DND-41 (cell line): ENCODE data around the gene PDE7B.

Experiments used
- ATAC-seq: fragments of 200-7000 bp; cut with Tn5 transposase; 3 replicates; pipeline ENCODE4 v1.9.1; 2021; ENCODE audit warnings: low read depth; ENCODE audit not compliant: insufficient read depth
- DNase-seq: peaks from one replicate; pipeline ENCODE4 v3.0.0-alpha.2; 2020
- H2AFZ ChIP-seq: 2 replicates; pipeline ENCODE4 v1.6.0; 2012; ENCODE audit warnings: low read depth, low read length
- H3K27ac ChIP-seq: 2 replicates; pipeline ENCODE4 v1.5.1; 2012; ENCODE audit warnings: low read length, inconsistent platforms
- H3K27me3 ChIP-seq: fragments of 200-600 bp; sonication (generic); 2 replicates; pipeline ENCODE4 v1.6.0; 2012; ENCODE audit warnings: low read length, mild to moderate bottlenecking, inconsistent platforms; ENCODE audit not compliant: insufficient read depth, poor library complexity
- H3K36me3 ChIP-seq: 2 replicates; pipeline ENCODE4 v1.5.1; 2012; ENCODE audit warnings: low read length, inconsistent platforms; ENCODE audit not compliant: insufficient read depth
- H3K4me1 ChIP-seq: 2 replicates; pipeline ENCODE4 v1.5.1; 2012; ENCODE audit warnings: mild to moderate bottlenecking, low read length; ENCODE audit not compliant: insufficient read depth
- H3K4me2 ChIP-seq: 2 replicates; pipeline ENCODE4 v1.6.0; 2012; ENCODE audit warnings: mild to moderate bottlenecking, moderate library complexity, low read length, inconsistent platforms; ENCODE audit not compliant: insufficient read depth
- H3K4me3 ChIP-seq, 2 experiments: fragments of 200-600 bp in 1 of 2; shearing (Covaris generic) in 1 of 2; 2 replicates each; pipeline ENCODE4 v1.5.1; 2012 to 2016; ENCODE audit warnings: inconsistent platforms in 2 of 2, low read length in 2 of 2, mild to moderate bottlenecking in 2 of 2, low read depth in 1 of 2, moderate library complexity in 1 of 2
- H3K79me2 ChIP-seq: 2 replicates; pipeline ENCODE4 v1.6.0; 2012; ENCODE audit warnings: low read length, inconsistent platforms; ENCODE audit not compliant: insufficient read depth
- H3K9ac ChIP-seq: 2 replicates; pipeline ENCODE4 v1.6.0; 2012; ENCODE audit warnings: low read depth, mild to moderate bottlenecking, inconsistent platforms, low read length, moderate library complexity
- H3K9me3 ChIP-seq: 2 replicates; pipeline ENCODE4 v1.5.1; 2012; ENCODE audit warnings: low read length, moderate library complexity, mild to moderate bottlenecking, inconsistent platforms; ENCODE audit not compliant: insufficient read depth, severe bottlenecking
- H4K20me1 ChIP-seq: 2 replicates; pipeline ENCODE4 v1.6.0; 2012; ENCODE audit warnings: low read length; ENCODE audit not compliant: insufficient read depth
- EZH2 ChIP-seq: IDR thresholded peaks from 3 replicates; pipeline ENCODE4 v1.6.1; 2012; ENCODE audit warnings: borderline replicate concordance, low read depth, mild to moderate bottlenecking, moderate library complexity, low read length, inconsistent platforms; ENCODE audit not compliant: severe bottlenecking
- TF ChIP-seq, protein P1 (sequence below): IDR thresholded peaks from 2 replicates; pipeline ENCODE4 v1.5.1; 2012; ENCODE audit warnings: borderline replicate concordance, low read length, moderate library complexity, mild to moderate bottlenecking; ENCODE audit not compliant: poor library complexity, severe bottlenecking; ENCODE audit errors: extremely low read depth

Gene PDE7B

DNA sequence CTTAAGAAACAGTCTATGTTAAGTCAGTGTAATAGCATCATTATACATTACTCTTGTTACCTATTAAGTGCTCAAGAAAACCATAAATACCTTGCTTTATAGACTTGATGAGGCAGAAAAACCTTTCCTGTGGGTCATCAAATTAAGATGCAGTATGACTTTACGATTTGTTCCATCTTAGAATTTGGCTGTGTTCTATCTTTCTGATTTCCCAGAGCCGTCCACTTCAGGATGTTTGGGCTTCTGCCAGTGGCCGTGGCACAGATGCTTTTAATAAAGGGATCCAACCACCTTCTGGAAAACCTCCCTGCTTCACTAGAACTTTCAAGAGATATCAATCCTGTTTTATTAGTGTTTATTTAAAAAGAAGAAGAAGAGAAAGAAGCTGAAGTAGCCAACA is 71.2 kb downstream of the PDE7B start:
- Histone ChIP-seq H3K4me2 (no peak overlapping the region), H3K27ac (no peak overlapping the region), H3K4me3 (no peak overlapping the region), H3K36me3 (no peaks in the 10 kb centered on the region), H3K79me2 (no peaks in the 10 kb centered on the region), H2AFZ (no peak overlapping the region), H3K4me1 (no peaks in the 10 kb centered on the region), H3K27me3 (peaks cover 16% of the 10 kb centered on the region), H3K9ac (no peak overlapping the region), H3K9me3 (no peaks in the 10 kb centered on the region), H4K20me1 (no peaks in the 10 kb centered on the region)
- no peak for TF ChIP-seq EZH2
- TF ChIP-seq, protein P1, sequence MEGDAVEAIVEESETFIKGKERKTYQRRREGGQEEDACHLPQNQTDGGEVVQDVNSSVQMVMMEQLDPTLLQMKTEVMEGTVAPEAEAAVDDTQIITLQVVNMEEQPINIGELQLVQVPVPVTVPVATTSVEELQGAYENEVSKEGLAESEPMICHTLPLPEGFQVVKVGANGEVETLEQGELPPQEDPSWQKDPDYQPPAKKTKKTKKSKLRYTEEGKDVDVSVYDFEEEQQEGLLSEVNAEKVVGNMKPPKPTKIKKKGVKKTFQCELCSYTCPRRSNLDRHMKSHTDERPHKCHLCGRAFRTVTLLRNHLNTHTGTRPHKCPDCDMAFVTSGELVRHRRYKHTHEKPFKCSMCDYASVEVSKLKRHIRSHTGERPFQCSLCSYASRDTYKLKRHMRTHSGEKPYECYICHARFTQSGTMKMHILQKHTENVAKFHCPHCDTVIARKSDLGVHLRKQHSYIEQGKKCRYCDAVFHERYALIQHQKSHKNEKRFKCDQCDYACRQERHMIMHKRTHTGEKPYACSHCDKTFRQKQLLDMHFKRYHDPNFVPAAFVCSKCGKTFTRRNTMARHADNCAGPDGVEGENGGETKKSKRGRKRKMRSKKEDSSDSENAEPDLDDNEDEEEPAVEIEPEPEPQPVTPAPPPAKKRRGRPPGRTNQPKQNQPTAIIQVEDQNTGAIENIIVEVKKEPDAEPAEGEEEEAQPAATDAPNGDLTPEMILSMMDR, result no peak
- ATAC-seq (no peak), DNase-seq (no peak)

DNA sequence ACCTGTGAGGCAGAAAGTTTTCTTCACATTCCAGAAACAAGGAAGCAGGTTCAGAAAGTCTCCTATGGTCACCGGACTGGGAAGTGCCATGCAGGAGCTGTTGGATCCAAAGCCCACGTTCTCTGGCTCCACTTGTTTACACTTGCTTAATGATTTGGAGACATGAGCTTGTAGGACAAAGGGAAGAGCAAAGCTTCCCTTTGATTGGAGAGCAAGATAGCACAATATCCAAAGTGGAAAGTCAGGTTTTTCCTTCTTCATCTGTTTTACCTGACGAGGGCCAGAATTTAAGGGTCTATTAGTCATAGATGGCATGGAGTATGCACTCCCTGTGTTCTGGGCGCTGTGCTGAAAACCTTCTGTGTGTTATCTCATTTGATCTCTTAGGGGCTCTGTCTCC is 81.2 kb downstream of the PDE7B start:
- Histone ChIP-seq H3K27ac (no peak overlapping the region), H3K9ac (no peak overlapping the region)
- ATAC-seq, result no peak

DNA sequence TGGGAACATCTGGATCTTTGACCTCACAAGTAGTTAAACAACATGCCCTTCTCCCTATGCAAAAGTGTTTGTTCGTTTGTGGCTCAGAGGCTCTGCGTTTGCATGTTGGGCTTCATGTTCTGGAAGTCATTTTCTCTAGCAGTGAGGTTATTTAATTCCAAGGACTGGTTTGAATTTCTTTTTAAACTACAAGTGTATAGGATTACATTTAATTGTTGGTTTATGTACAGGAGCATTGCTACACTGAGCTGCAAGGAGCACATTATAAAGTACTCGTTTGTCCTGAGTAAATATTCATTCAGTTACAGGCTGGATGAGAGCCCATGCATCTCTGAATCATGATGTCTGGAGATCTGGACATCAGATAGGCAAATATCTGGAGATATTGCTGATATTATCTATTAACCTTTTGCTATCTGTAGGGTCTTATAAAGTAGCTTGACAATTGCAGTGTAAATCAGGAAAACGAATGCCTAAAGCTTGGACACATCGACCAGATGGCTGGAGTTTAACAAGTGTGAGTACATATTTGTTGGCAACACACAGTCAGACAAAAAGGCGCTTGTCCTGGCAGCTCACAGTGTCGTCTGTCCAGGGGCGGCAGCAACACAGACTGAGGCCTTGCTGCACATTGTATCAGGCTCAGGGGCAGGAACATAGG is 84.6 kb downstream of the PDE7B start:
- Histone ChIP-seq H2AFZ (no peak overlapping the region), H3K27ac (no peak overlapping the region)
- no peak for DNase-seq

More for the DNA sequence above, 81.2 kb downstream of the PDE7B start:
- Histone ChIP-seq H2AFZ (no peak overlapping the region), H3K4me1 (no peaks in the 10 kb centered on the region), H3K79me2 (no peaks in the 10 kb centered on the region), H3K4me3 (no peak overlapping the region), H3K4me2 (no peak overlapping the region), H3K36me3 (no peaks in the 10 kb centered on the region), H4K20me1 (no peaks in the 10 kb centered on the region), H3K9me3 (no peaks in the 10 kb centered on the region), H3K27me3 (no peaks in the 10 kb centered on the region)
- no peak for DNase-seq
- TF ChIP-seq, protein P1, result no peak
- TF ChIP-seq EZH2, result no peak

More for the DNA sequence above, 84.6 kb downstream of the PDE7B start:
- H3K27me3 ChIP-seq, result no peaks in the 10 kb centered on the region
- no peak overlapping the region for H3K9ac ChIP-seq
- no peaks in the 10 kb centered on the region for H3K79me2 ChIP-seq
- H3K4me2 ChIP-seq, result no peak overlapping the region
- TF ChIP-seq, protein P1, result no peak
- no peak for TF ChIP-seq EZH2
- ATAC-seq, result no peak
- H3K9me3 ChIP-seq, result no peaks in the 10 kb centered on the region
- no peaks in the 10 kb centered on the region for H3K36me3 ChIP-seq
- no peaks in the 10 kb centered on the region for H4K20me1 ChIP-seq
- H3K4me1 ChIP-seq, result no peaks in the 10 kb centered on the region
- H3K4me3 ChIP-seq, result no peak overlapping the region
